ENCODE results near the gene RAB36. TPM values are rescaled to one million over a fixed set of nuclear protein-coding genes. Genes with fewer than 3 reads are reported as not detected.

Gene RAB36
- total RNA-seq, 1 experiment from 2014 or later: 1.4 TPM

DNA sequence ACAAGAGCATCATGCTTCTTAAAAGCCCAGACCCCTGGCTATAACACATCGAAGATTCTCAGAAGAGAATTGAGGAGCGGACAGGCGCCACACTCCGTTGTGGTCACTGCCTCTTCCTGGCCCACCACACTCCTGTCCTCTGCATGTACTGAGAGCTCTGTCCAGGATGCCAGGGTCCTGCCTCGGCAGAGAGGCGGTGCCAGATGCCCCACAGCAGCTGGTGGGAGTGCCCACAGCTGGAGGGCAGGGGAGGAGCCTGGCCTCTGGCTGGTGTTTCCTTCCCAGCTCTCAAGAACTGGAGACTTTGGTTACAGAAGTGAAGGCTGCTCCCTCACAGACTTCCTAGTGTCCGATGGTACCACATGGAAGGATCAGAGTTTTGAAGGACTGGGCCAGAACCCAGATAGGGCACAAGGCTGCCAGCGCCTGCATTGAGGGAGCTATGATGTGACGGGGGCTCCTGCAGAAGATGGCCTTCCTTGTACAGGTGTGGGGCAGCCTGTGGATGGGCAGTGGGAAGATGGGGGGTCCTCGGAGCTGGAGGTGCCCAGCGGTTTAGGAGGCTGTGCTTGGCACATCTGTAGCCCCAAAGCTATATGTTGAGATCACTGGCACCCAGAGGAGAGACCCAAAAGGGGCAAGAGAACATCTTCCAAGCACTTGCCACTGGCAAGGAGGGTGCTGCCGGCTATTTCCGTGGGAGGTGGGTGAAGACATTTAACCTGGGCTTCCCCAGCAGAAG is 22.9 kb upstream of the RAB36 start:
- WGBS (ENCODE audit: extremely low coverage, insufficient read length, low lambda C conversion rate): no CpG with 5 or more reads among the region's 13 CpGs
- H2BK120ac ChIP-seq (ENCODE audit: low read depth, low read length, poor library complexity, severe bottlenecking): no peak overlapping the region
- H3K9ac ChIP-seq (ENCODE audit: extremely low read depth, insufficient read length, low read length): no peak overlapping the region

More for the DNA sequence above, 22.9 kb upstream of the RAB36 start:
- Histone ChIP-seq H4K20me1 (ENCODE audit: control insufficient read depth, insufficient read depth, insufficient read length) (no peaks in the 10 kb centered on the region), H2BK15ac (ENCODE audit: low read depth, low read length) (no peak overlapping the region), H2AFZ (ENCODE audit: low read length) (no peak overlapping the region), H3K79me1 (ENCODE audit: insufficient read depth, low read depth, low read length, poor library complexity, severe bottlenecking) (no peaks in the 10 kb centered on the region), H3K23ac (ENCODE audit: insufficient read length, low read depth, low read length) (no peak overlapping the region), H2AK5ac (ENCODE audit: insufficient read length, low read length) (no peak overlapping the region), H3K79me2 (ENCODE audit: insufficient read depth, low read length) (no peaks in the 10 kb centered on the region), H4K91ac (ENCODE audit: insufficient read length, low read depth, low read length) (no peak overlapping the region), H3K56ac (ENCODE audit: insufficient read length, low read depth, low read length) (no peak overlapping the region), H3K14ac (ENCODE audit: insufficient read depth, low read length) (no peak overlapping the region), H3K4me2 (ENCODE audit: insufficient read depth, insufficient read length, low read length) (no peak overlapping the region), H2BK5ac (ENCODE audit: insufficient read length, low read length) (no peak overlapping the region), H3K18ac (ENCODE audit: insufficient read length, low read depth, low read length) (no peak overlapping the region), H3K4me1 (ENCODE audit: insufficient read depth, low read length) (no peaks in the 10 kb centered on the region), H4K5ac (ENCODE audit: insufficient read length, low read depth, low read length) (no peak overlapping the region), H3T11ph (ENCODE audit: low read length) (no peak overlapping the region), H2BK12ac (ENCODE audit: insufficient read length, low read depth, low read length) (no peak overlapping the region), H3K23me2 (ENCODE audit: insufficient read length, low read depth, low read length, poor library complexity, severe bottlenecking) (no peaks in the 10 kb centered on the region), H3K27ac (ENCODE audit: insufficient read length, low read depth, low read length) (no peak overlapping the region), H3K9me3 (ENCODE audit: control insufficient read depth, low read depth, low read length) (no peaks in the 10 kb centered on the region), H3K27me3 (ENCODE audit: insufficient read depth, low read length) (no peaks in the 10 kb centered on the region; the same call in 1 of the 2 replicates), H3K4ac (ENCODE audit: low read depth, low read length) (no peak overlapping the region), H2BK20ac (ENCODE audit: low read depth, low read length, poor library complexity, severe bottlenecking) (no peak overlapping the region), H4K8ac (replicated peaks; ENCODE audit: insufficient read length, low read depth, low read length) (no peak overlapping the region)
- peaks cover 3 to 6% of the 10 kb centered on the region in 2 experiments; a peak in 1 of 4 replicates for H3K4me1 Mint-ChIP-seq
- no peak overlapping the region for H3K4me3 Mint-ChIP-seq
- peaks cover 73% of the 10 kb centered on the region for H3K27me3 Mint-ChIP-seq (ENCODE audit: low read depth)
- H3K27ac Mint-ChIP-seq: no peak overlapping the region
- TF ChIP-seq, protein P1, sequence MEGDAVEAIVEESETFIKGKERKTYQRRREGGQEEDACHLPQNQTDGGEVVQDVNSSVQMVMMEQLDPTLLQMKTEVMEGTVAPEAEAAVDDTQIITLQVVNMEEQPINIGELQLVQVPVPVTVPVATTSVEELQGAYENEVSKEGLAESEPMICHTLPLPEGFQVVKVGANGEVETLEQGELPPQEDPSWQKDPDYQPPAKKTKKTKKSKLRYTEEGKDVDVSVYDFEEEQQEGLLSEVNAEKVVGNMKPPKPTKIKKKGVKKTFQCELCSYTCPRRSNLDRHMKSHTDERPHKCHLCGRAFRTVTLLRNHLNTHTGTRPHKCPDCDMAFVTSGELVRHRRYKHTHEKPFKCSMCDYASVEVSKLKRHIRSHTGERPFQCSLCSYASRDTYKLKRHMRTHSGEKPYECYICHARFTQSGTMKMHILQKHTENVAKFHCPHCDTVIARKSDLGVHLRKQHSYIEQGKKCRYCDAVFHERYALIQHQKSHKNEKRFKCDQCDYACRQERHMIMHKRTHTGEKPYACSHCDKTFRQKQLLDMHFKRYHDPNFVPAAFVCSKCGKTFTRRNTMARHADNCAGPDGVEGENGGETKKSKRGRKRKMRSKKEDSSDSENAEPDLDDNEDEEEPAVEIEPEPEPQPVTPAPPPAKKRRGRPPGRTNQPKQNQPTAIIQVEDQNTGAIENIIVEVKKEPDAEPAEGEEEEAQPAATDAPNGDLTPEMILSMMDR (conservative IDR thresholded peaks at IDR 0.05): no peak
- DNase-seq: no peak
- H3K36me3 Mint-ChIP-seq (ENCODE audit: insufficient read depth in 1 of 3, low read depth in 3 of 3): peaks cover 0 to 6% (median 0%) of the 10 kb centered on the region in 3 experiments; a peak in 3 of 7 replicates
- H3K9me3 Mint-ChIP-seq: no peaks in the 10 kb centered on the region
